Measurements from ENCODE around the gene OLIG3. TPM values are rescaled to one million over a fixed set of nuclear protein-coding genes. Genes with fewer than 3 reads are reported as not detected.

Gene OLIG3
- total RNA-seq, 1 experiment from 2014 or later: not detected

DNA sequence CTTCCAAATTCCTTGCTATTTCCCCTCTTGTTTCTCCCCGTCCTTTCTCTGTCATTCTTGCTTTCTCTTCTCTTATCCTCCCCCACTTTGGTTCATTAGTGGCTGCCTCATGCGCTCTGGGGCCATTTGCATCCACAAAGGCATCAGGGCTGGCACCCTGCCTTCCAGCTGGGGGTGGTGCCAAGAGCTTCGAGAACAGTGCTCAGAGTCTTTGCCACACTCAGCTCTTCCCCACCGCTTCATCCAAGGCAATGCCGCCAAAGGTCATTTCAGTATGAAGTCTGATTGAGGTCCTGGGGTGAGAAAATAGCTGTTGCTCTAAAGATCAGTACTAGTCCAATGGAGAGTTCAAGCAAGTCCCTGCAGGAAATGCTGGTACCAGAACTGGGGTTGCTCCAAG is 22.7 kb downstream of the OLIG3 start:
- ChIA-PET CTCF (no interaction called here), POLR2A (no interaction called here)
- H3K9me3 ChIP-seq: no peaks in the 10 kb centered on the region
- no peaks in the 10 kb centered on the region for H3K36me3 ChIP-seq (ENCODE audit: control insufficient read depth, insufficient read depth, low read length)
- Mint-ChIP-seq H3K4me1 (ENCODE audit: low read depth, unreplicated experiment) (no peaks in the 10 kb centered on the region), H3K27me3 (ENCODE audit: insufficient read depth, unreplicated experiment) (peaks cover 6% of the 10 kb centered on the region), H3K4me3 (ENCODE audit: unreplicated experiment) (no peak overlapping the region), H3K27ac (ENCODE audit: unreplicated experiment) (no peak overlapping the region), H3K36me3 (ENCODE audit: insufficient read depth, unreplicated experiment) (no peaks in the 10 kb centered on the region), H3K9me3 (ENCODE audit: unreplicated experiment) (no peaks in the 10 kb centered on the region)
- intact Hi-C loops (cut with micrococcal nuclease; ENCODE audit: unreplicated experiment): no loop called here
- TF ChIP-seq, protein P1, sequence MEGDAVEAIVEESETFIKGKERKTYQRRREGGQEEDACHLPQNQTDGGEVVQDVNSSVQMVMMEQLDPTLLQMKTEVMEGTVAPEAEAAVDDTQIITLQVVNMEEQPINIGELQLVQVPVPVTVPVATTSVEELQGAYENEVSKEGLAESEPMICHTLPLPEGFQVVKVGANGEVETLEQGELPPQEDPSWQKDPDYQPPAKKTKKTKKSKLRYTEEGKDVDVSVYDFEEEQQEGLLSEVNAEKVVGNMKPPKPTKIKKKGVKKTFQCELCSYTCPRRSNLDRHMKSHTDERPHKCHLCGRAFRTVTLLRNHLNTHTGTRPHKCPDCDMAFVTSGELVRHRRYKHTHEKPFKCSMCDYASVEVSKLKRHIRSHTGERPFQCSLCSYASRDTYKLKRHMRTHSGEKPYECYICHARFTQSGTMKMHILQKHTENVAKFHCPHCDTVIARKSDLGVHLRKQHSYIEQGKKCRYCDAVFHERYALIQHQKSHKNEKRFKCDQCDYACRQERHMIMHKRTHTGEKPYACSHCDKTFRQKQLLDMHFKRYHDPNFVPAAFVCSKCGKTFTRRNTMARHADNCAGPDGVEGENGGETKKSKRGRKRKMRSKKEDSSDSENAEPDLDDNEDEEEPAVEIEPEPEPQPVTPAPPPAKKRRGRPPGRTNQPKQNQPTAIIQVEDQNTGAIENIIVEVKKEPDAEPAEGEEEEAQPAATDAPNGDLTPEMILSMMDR (IDR thresholded peaks at IDR 0.05; ENCODE audit: insufficient read depth in 1 of 2, low read depth in 1 of 2, low read length in 1 of 2, severe bottlenecking in 1 of 2, unreplicated experiment in 1 of 2): no peak
- DNase-seq: no peak
- H3K4me1 ChIP-seq: no peaks in the 10 kb centered on the region
- no peaks in the 10 kb centered on the region for H3K27me3 ChIP-seq (replicated peaks; ENCODE audit: control insufficient read depth, insufficient read depth, low read length)
- no TSS peak for BruUV-seq (replicated peaks)
- no peak overlapping the region for H3K4me3 ChIP-seq (ENCODE audit: low read depth, low read length)

DNA sequence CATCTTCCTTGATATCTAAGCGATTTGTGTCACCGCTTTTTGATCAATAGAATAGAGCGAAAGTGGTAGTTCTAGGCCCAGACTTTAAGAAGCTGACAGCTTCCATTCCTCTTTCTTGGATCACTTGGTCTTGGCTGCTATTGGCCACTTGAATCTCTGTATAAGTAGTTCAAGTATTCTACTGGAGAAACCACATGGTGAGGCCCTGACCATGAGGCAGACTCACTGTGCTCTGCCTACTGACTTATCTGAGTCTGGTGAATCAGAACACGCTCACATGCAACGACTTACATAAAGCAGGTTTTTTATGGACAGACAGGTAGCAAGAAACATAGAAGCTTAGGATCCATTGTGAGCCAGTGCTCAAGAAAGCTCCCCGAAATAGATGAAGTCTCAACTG is 27.0 kb downstream of the OLIG3 start:
- H3K4me3 ChIP-seq (ENCODE audit: low read depth, low read length): no peak overlapping the region
- Mint-ChIP-seq H3K4me1 (ENCODE audit: low read depth, unreplicated experiment) (no peaks in the 10 kb centered on the region), H3K27ac (ENCODE audit: unreplicated experiment) (no peak overlapping the region), H3K27me3 (ENCODE audit: insufficient read depth, unreplicated experiment) (peaks cover 2% of the 10 kb centered on the region), H3K9me3 (ENCODE audit: unreplicated experiment) (no peaks in the 10 kb centered on the region), H3K36me3 (ENCODE audit: insufficient read depth, unreplicated experiment) (no peaks in the 10 kb centered on the region), H3K4me3 (ENCODE audit: unreplicated experiment) (no peak overlapping the region)
- TF ChIP-seq, protein P1 (IDR thresholded peaks at IDR 0.05; ENCODE audit: insufficient read depth in 1 of 2, low read depth in 1 of 2, low read length in 1 of 2, severe bottlenecking in 1 of 2, unreplicated experiment in 1 of 2): no peak
- ChIA-PET POLR2A (no interaction called here), CTCF (no interaction called here)
- intact Hi-C loops (cut with micrococcal nuclease; ENCODE audit: unreplicated experiment): no loop called here
- no peaks in the 10 kb centered on the region for H3K9me3 ChIP-seq
- no peaks in the 10 kb centered on the region for H3K27me3 ChIP-seq (replicated peaks; ENCODE audit: control insufficient read depth, insufficient read depth, low read length)
- BruUV-seq (replicated peaks): no TSS peak
- no peaks in the 10 kb centered on the region for H3K4me1 ChIP-seq
- H3K36me3 ChIP-seq (ENCODE audit: control insufficient read depth, insufficient read depth, low read length): no peaks in the 10 kb centered on the region
- no peak for DNase-seq

DNA sequence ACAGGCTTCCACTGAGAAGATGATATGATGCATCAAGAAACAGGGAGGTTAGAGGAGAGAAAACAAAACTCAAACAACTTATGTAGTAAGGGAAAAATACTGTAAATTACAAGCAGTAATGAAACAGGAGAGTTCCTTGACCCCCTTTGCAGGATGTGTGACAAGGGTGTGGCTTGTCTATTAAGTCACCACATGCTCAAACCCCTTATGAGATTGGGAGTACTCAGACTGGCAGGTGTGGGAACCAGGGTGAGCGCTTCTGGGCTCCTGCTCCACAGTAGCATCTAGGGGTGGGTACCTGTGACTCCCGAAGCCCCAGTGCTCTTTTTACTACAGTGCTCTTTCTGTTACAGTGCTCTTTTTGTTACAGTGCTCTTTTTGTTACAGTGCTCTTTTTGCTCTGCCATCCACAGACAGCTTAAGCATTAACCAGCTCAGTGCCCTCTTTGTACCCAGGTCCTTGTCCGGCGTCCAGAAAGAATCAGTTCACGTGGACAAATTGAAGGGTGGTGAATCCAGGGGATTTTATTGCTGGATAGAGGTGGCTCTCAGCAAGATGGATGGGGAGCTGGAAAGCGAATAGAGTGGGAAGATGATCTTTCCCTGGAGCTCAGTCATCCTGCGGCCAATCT is 28.7 kb downstream of the OLIG3 start:
- CTCF ChIA-PET: no interaction called here
- H3K9me3 Mint-ChIP-seq (ENCODE audit: unreplicated experiment): no peaks in the 10 kb centered on the region
- Histone ChIP-seq H3K4me1 (no peaks in the 10 kb centered on the region), H3K4me3 (ENCODE audit: low read depth, low read length) (no peak overlapping the region), H3K9me3 (no peaks in the 10 kb centered on the region), H3K27me3 (replicated peaks; ENCODE audit: control insufficient read depth, insufficient read depth, low read length) (no peaks in the 10 kb centered on the region), H3K36me3 (ENCODE audit: control insufficient read depth, insufficient read depth, low read length) (no peaks in the 10 kb centered on the region)
- no peaks in the 10 kb centered on the region for H3K36me3 Mint-ChIP-seq (ENCODE audit: insufficient read depth, unreplicated experiment)
- H3K4me3 Mint-ChIP-seq (ENCODE audit: unreplicated experiment): no peak overlapping the region
- H3K27ac Mint-ChIP-seq (ENCODE audit: unreplicated experiment): no peak overlapping the region
- TF ChIP-seq, protein P1 (IDR thresholded peaks at IDR 0.05; ENCODE audit: insufficient read depth in 1 of 2, low read depth in 1 of 2, low read length in 1 of 2, severe bottlenecking in 1 of 2, unreplicated experiment in 1 of 2): no peak
- H3K27me3 Mint-ChIP-seq (ENCODE audit: insufficient read depth, unreplicated experiment): no peaks in the 10 kb centered on the region
- no TSS peak for BruUV-seq (replicated peaks)
- POLR2A ChIA-PET: no interaction called here
- no peaks in the 10 kb centered on the region for H3K4me1 Mint-ChIP-seq (ENCODE audit: low read depth, unreplicated experiment)
- DNase-seq: no peak
- intact Hi-C loops (cut with micrococcal nuclease; ENCODE audit: unreplicated experiment): no loop called here

All from Caco-2 (cell line).